IMR-90 (cell line): ENCODE results near the gene ANKS3. TPM values are rescaled to one million over a fixed set of nuclear protein-coding genes. Genes with fewer than 3 reads are reported as not detected.

ENCODE experiments used
- ATAC-seq: fragments of 200-7000 bp; cut with Tn5 transposase; 2 replicates; pipeline ENCODE4 v1.9.1; 2020; ENCODE audit warnings: low read depth, mild to moderate bottlenecking, moderate library complexity
- BruUV-seq: library from RNA; stranded (reverse); fragments of 400-500 nt; replicated peaks from 2 replicates; lab custom pipeline; 2021; lab: Mats Ljungman, UMichigan
- CTCF ChIA-PET: fragments of 300-600 bp; formaldehyde crosslinking; extraction: SDS; loops from one replicate; lab custom pipeline; 2021; ENCODE audit warnings: antibody characterized with exemption; lab: Yijun Ruan, JAX
- POLR2A ChIA-PET: fragments of 300-600 bp; sonication (Branson Sonifier 250); formaldehyde crosslinking; loops from one replicate; lab custom pipeline; 2022; ENCODE audit warnings: antibody characterized with exemption; ENCODE audit not compliant: unreplicated experiment; lab: Charles Lee
- DNase-seq: peaks from one replicate; pipeline ENCODE4 v3.0.0; 2013
- H2AFZ ChIP-seq: replicated peaks from 2 replicates; pipeline ENCODE3; 2013; ENCODE audit warnings: low read length, mild to moderate bottlenecking; ENCODE audit not compliant: poor library complexity
- H2AK5ac ChIP-seq: 2 replicates; pipeline ENCODE4 v1.6.1; 2013; ENCODE audit warnings: low read depth, low read length, inconsistent platforms
- H2AK9ac ChIP-seq: replicated peaks from 2 replicates; pipeline ENCODE3; 2013; ENCODE audit warnings: mild to moderate bottlenecking, low read depth, low read length, moderate library complexity; ENCODE audit not compliant: poor library complexity
- H2BK120ac ChIP-seq: 2 replicates; pipeline ENCODE4 v1.6.1; 2013; ENCODE audit warnings: low read depth, low read length, inconsistent platforms
- H2BK15ac ChIP-seq: 3 replicates; pipeline ENCODE4 v1.6.1; 2013; ENCODE audit warnings: low read depth, low read length, inconsistent platforms
- H2BK20ac ChIP-seq: 2 replicates; pipeline ENCODE4 v1.6.1; 2013; ENCODE audit warnings: low read depth, mild to moderate bottlenecking, inconsistent platforms, low read length, moderate library complexity
- H2BK5ac ChIP-seq: 2 replicates; pipeline ENCODE4 v1.6.1; 2013; ENCODE audit warnings: mild to moderate bottlenecking, low read depth, low read length, inconsistent platforms; ENCODE audit not compliant: poor library complexity, severe bottlenecking
- H3K14ac ChIP-seq: replicated peaks from 2 replicates; pipeline ENCODE4 v1.6.1; 2013; ENCODE audit warnings: low read depth, low read length, inconsistent platforms
- H3K18ac ChIP-seq: 2 replicates; pipeline ENCODE4 v1.6.1; 2013; ENCODE audit warnings: low read depth, low read length, control low read depth
- H3K23ac ChIP-seq: 2 replicates; pipeline ENCODE4 v1.6.1; 2013; ENCODE audit warnings: low read depth, low read length, inconsistent platforms
- H3K27ac ChIP-seq: 2 replicates; pipeline ENCODE4 v1.5.1; 2013; ENCODE audit warnings: mild to moderate bottlenecking, control low read depth, low read length; ENCODE audit not compliant: insufficient read depth
- H3K27me3 ChIP-seq: 2 replicates; pipeline ENCODE4 v1.6.1; 2013; ENCODE audit warnings: low read length; ENCODE audit not compliant: control insufficient read depth, insufficient read depth
- H3K36me3 ChIP-seq: 2 replicates; pipeline ENCODE4 v1.6.1; 2013; ENCODE audit warnings: low read length, mixed read lengths; ENCODE audit not compliant: control insufficient read depth, insufficient read depth
- H3K4ac ChIP-seq: 2 replicates; pipeline ENCODE4 v1.6.1; 2013; ENCODE audit warnings: low read depth, low read length, inconsistent platforms
- H3K4me1 ChIP-seq: 2 replicates; pipeline ENCODE4 v1.6.1; 2013; ENCODE audit warnings: low read length, mixed read lengths; ENCODE audit not compliant: control insufficient read depth, insufficient read depth
- H3K4me2 ChIP-seq: 2 replicates; pipeline ENCODE4 v1.6.1; 2013; ENCODE audit warnings: low read depth, mild to moderate bottlenecking, control low read depth, low read length, moderate library complexity
- H3K4me3 ChIP-seq: 2 replicates; pipeline ENCODE4 v1.5.1; 2013; ENCODE audit warnings: low read depth, mild to moderate bottlenecking, control low read depth, low read length, moderate library complexity; ENCODE audit not compliant: insufficient read depth
- H3K56ac ChIP-seq: 2 replicates; pipeline ENCODE4 v1.6.1; 2013; ENCODE audit warnings: low read length, inconsistent platforms; ENCODE audit not compliant: insufficient read depth; ENCODE audit errors: extremely low read depth
- H3K79me1 ChIP-seq, 2 experiments: 2 replicates each; pipeline ENCODE4 v1.6.1; 2013; ENCODE audit warnings: low read length in 2 of 2, inconsistent platforms in 1 of 2, low read depth in 1 of 2
- H3K9ac ChIP-seq: 2 replicates; pipeline ENCODE4 v1.6.1; 2013; ENCODE audit warnings: low read depth, low read length, control low read depth
- H3K9me1 ChIP-seq: 2 replicates; pipeline ENCODE4 v1.6.1; 2013; ENCODE audit warnings: low read length, inconsistent platforms; ENCODE audit not compliant: insufficient read depth
- H3K9me3 ChIP-seq: 2 replicates; pipeline ENCODE4 v1.6.1; 2013; ENCODE audit warnings: low read length; ENCODE audit not compliant: control insufficient read depth, insufficient read depth
- H4K20me1 ChIP-seq: 2 replicates; pipeline ENCODE4 v1.6.1; 2013; ENCODE audit warnings: low read length, inconsistent platforms; ENCODE audit not compliant: insufficient read depth
- H4K5ac ChIP-seq: 2 replicates; pipeline ENCODE4 v1.6.1; 2013; ENCODE audit warnings: mild to moderate bottlenecking, low read depth, low read length, control low read depth
- H4K8ac ChIP-seq, 2 experiments: 2 replicates each; pipeline ENCODE4 v1.6.1; 2013; ENCODE audit warnings: low read depth in 2 of 2, low read length in 2 of 2, control low read depth in 1 of 2, inconsistent platforms in 1 of 2
- H4K91ac ChIP-seq: 2 replicates; pipeline ENCODE4 v1.6.1; 2013; ENCODE audit warnings: low read depth, low read length, inconsistent platforms; ENCODE audit not compliant: insufficient read depth
- BHLHE40 ChIP-seq: fragments of 150-350 bp; IDR thresholded peaks from 2 replicates; pipeline ENCODE4 v1.6.1; 2016; ENCODE audit warnings: mild to moderate bottlenecking, low read depth, low read length
- MAFK ChIP-seq: IDR thresholded peaks from 2 replicates; pipeline ENCODE4 v1.6.1; 2012; ENCODE audit warnings: low read depth, low read length, improper control_type of control experiment
- RFX5 ChIP-seq: IDR thresholded peaks from 2 replicates; pipeline ENCODE4 v1.8.0; 2012; ENCODE audit warnings: low read depth, mild to moderate bottlenecking, low read length, moderate library complexity
- USF2 ChIP-seq: fragments of 150-350 bp; IDR thresholded peaks from 2 replicates; pipeline ENCODE4 v1.6.1; 2017; ENCODE audit warnings: mild to moderate bottlenecking, antibody characterized with exemption, low read length, low read depth
- WGBS, 2 experiments: methylation state at CpG; one replicate each; pipeline versions ENCODE4 v1.1.5 to v1.1.7; 2013; ENCODE audit warnings: missing lambda C conversion rate in 2 of 2; ENCODE audit not compliant: insufficient read length in 1 of 2; ENCODE audit errors: extremely low coverage in 2 of 2; 5-methylcytosine and 5-hydroxymethylcytosine counted together
- dilution Hi-C: fragments of 300-500 bp; cut with HindIII; formaldehyde crosslinking; loops from one replicate; pipeline ENCODE4 v1.14.3; 2018; ENCODE audit warnings: low sequenced_read_pairs; ENCODE audit not compliant: unreplicated experiment
- in situ Hi-C: fragments of 300-500 bp; cut with MboI; formaldehyde crosslinking; loops from 3 replicates; pipeline ENCODE4 v1.14.3; 2019; ENCODE audit warnings: low sequenced_read_pairs, inconsistent platforms, mixed read lengths
- intact Hi-C: fragments of 100-400 bp; cut with micrococcal nuclease; formaldehyde crosslinking; loops from 2 replicates; pipeline ENCODE4 v1.10.0; 2022
- polyA plus RNA-seq, 3 experiments: library from polyadenylated mRNA; depleted of rRNA; stranded (reverse); fragments of >200 nt; gene quantifications; 2 replicates each; pipeline ENCODE4 v1.2.3, GENCODE V29; 2012; ENCODE audit warnings: low replicate concordance in 1 of 3
- total RNA-seq: library from RNA; depleted of rRNA; stranded (reverse); fragments of >200 nt; gene quantifications from 2 replicates; pipeline ENCODE4 v1.2.3, GENCODE V29; 2012

The ANKS3 gene
- total and polyA plus RNA-seq, 2 of the 4 experiments (the other 2 are of a cell fraction), result 24.4 to 25.0 TPM

GRCh38 chr16:4746215-4746614 lies 12.1 kb upstream of the ANKS3 start:
- Histone ChIP-seq H3K14ac (no peak overlapping the region), H2AFZ (no peak overlapping the region), H3K27me3 (no peaks in the 10 kb centered on the region), H3K4me3 (no peak overlapping the region), H4K20me1 (no peaks in the 10 kb centered on the region), H3K4me2 (no peak overlapping the region), H2AK5ac (no peak overlapping the region), H3K9ac (no peak overlapping the region), H2BK5ac (no peak overlapping the region), H3K23ac (no peak overlapping the region), H3K4me1 (no peaks in the 10 kb centered on the region), H3K27ac (no peak overlapping the region), H4K8ac (no peak overlapping the region), H4K5ac (no peak overlapping the region), H3K9me1 (no peaks in the 10 kb centered on the region), H3K9me3 (no peaks in the 10 kb centered on the region), H3K36me3 (peaks cover 8% of the 10 kb centered on the region), H2BK20ac (no peak overlapping the region), H3K79me1 (0 out of 4 replicates have a peak, but pooled peaks cover 0 to 4% of the 10 kb centered on the region in 2 experiments), H3K56ac (no peak overlapping the region), H3K4ac (no peak overlapping the region), H2BK120ac (no peak overlapping the region), H3K18ac (no peak overlapping the region), H2AK9ac (no peak overlapping the region), H4K91ac (no peak overlapping the region), H2BK15ac (no peak overlapping the region)
- POLR2A ChIA-PET, result no interaction called here
- dilution Hi-C loops (no loop called here), intact Hi-C loops (no loop called here), in situ Hi-C loops (no loop called here)
- 0 out of 2 replicates have a peak, but pooled peaks have one; percentile 12 for ATAC-seq
- no peak for DNase-seq
- no TSS peak for BruUV-seq
- 73% methylated on average over 2 of the region's 8 CpGs; no CpG with 5 or more reads in 1 of the 2 experiments for WGBS, 2 experiments
- CTCF ChIA-PET, result no interaction called here
- TF ChIP-seq USF2 (no peak), BHLHE40 (no peak), MAFK (no peak), RFX5 (no peak)
